Measurements from ENCODE around the gene SLC25A17.
"Not testable (repeated sequence)": the region's sequence is repeated elsewhere in the genome, so short reads cannot be mapped to it uniquely, and the experiment has no call there.

Gene SLC25A17, protein sequence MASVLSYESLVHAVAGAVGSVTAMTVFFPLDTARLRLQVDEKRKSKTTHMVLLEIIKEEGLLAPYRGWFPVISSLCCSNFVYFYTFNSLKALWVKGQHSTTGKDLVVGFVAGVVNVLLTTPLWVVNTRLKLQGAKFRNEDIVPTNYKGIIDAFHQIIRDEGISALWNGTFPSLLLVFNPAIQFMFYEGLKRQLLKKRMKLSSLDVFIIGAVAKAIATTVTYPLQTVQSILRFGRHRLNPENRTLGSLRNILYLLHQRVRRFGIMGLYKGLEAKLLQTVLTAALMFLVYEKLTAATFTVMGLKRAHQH
- 6.8 to 11.0 (median 9.0) reads per million in 4 donors for total RNA-seq

DNA sequence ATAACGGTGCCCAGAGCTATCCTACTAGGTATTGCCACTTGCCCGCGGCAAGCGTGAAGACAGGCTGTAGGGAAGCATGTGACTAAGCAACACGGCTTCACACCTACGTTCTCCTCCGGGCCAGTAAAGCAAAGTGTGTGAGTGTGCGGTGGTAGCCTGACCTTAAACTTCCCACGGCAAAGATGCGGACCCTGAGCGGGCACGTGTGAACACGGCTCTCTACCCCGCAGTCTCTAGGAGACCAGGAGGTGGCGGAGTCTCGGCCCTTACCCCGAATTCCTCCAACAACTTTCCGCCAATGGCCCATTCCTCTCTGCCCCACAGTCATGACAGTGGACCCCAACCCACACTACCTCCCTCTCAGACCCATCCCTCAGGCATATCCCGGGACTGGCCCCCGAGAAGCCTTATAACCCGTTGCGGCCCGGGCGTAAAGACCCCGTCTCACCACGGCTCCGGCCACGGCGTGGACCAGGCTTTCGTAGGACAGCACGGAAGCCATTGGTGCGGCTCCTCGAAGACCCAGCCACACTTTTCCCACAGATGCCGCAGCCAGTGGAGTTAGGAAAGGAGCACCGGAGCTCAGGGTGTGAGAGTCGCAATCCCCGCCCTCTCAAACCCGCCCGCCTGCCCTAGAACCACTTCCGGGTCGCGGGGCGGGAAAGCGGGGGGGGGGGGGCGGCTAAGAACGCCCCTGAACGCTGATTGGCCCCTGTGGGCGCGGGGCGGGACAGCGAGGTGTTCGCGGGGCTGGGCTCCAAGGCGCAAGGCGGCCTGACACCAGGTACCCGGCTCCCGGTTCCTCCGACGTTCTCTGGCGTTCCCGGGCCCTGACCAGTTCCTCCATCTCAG lies at the start of gene SLC25A17:
Gene SLC25A17 (minus strand): TSS at position 600 of the 852 bp plus-strand sequence. CDS start 98 bp downstream, at position 502.
- peak; percentile 76 to 87 (median 86) for DNase-seq

DNA sequence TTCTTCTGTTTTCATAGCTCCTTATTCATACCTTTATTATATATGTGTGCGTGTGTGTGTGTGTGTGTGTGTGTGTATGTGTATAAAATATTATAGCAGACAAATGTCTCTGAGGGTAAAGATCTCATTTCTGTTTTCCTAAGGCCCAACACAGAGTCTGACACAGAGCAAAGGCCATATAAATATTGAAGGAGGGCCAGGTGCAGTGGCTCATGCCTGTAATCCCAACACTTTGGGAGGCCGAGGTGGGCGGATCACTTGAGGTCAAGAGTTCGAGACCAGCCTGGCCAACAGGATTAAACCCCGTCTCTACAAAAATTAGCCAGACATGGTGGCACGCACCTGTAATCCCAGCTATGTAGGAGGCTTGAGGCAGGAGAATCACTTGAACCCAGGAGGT lies 49.2 kb upstream of the SLC25A17 start:
- not testable (repeated sequence) for DNase-seq

DNA sequence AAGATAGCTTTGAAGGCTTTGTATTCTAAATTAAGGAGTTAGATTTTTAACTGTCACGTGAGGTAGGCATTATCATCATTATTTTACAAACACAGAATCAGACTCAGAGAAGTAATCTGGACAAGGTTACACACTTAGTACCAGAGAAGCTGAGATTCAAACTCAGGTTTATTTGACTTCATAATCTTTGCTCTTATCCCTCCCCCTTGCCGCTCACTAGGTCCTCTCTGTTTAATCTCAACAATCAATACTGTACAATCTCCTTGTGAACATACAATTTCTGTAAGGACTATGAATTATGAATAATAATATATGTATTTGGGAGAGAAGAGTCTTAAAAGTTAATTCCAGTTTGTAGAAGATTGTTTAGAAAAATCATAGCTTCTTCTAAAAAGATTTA lies 48.0 kb upstream of the SLC25A17 start:
- no peak for DNase-seq

- DNase-seq = no peak
Measured at GRCh38 chr22:40862537-40862936, 43.4 kb upstream of the SLC25A17 start.

DNA sequence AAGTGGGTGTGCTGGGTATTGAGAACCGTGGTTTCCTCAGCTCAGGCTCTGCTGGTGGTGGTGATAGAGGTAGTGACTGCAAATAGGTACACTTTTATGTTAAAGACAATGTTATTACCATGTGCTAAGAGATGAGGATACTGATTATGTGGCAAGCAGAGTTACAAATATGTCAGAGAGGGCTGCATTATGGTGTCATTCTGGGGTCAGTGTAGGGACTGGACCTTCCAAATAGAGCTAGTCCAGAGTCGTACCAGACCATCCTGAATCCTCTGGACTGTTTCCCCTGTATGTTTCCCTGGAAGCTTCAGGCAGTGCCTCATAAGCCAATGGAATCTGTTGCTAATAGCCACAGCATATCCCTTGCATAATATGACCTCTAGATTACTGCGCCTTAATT lies 42.9 kb upstream of the SLC25A17 start, which contains the start of gene DNAJB7:
Gene DNAJB7 (minus strand): TSS at position 101 of the 400 bp plus-strand sequence. CDS start 119 bp downstream, outside the sequence.
- no peak for DNase-seq

GRCh38 chr22:40857309-40857855 lies 38.2 kb upstream of the SLC25A17 start:
- DNase-seq = peak in 1 of 5 donors; percentile 6

DNA sequence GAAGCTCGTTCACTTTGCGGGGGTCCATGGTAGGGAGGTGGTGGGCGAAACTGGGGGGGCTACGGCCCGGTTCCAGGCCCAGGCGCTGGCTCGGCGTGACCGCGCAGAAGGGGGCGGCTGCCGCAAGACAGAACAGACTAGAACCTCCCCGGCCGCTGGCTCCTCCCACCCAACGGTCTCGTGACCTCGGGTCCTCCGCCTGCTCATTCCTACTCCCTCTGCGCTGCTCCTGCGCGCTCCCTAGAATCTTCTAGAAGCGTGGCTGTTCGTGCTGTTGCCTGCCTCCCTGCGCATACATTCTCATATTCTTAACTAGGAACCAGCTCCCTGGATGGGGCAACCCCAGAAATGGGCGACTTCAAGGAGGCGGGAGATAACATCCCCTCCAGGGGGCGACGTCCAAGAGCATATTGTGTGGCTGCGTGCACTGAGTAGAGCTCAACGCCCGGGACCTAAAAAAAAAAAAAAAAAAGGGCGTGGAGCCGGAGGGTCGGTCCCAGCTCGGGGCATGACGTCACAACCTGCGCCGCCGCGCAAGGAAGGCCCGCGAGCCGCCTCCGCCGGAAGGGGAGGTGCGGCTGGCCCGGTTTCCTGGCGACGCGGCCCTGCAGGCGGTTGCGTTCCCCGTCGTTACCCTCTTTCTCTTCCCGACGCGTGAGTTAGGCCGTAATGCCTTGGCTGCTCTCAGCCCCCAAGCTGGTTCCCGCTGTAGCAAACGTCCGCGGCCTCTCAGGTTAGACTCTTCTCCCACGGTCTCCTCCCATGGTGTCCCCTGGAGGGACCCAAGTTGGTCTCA lies 37.6 kb upstream of the SLC25A17 start, which contains the start of the genes ST13 and XPNPEP3:
Gene ST13 (minus strand): TSS at position 127 of the 796 bp plus-strand sequence. CDS start 99 bp downstream, at position 28.
Gene XPNPEP3 (plus strand): TSS at position 636 of the 796 bp plus-strand sequence. CDS start 34 bp downstream, at position 670.
- peak; percentile 92 to 97 (median 95) for DNase-seq

- DNase-seq = peak in 3 of 5 donors; percentile 17 to 30 (median 20)
Measured at GRCh38 chr22:40855979-40856512, 36.9 kb upstream of the SLC25A17 start.

GRCh38 chr22:40855071-40855978 lies 36.2 kb upstream of the SLC25A17 start:
- no peak for DNase-seq

DNA sequence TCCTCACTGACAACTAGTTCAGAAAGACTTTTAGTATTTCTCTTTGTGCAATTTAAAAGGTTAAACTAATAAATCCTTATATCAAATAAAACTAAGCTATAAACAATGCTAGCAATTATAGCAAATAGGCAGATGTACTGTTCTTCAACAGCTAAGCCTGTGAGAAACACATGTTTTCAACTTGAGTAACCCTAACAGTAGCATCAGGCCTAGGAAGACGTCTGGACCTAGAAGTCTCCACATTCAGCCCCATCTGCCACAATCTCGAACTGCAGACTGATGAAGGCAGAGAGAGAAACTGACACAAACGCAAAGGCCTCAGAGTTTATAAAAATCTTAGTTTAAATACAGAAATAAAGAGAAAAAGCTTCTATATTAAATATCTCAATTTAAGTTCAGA lies 34.8 kb upstream of the SLC25A17 start:
- DNase-seq = no peak

DNA sequence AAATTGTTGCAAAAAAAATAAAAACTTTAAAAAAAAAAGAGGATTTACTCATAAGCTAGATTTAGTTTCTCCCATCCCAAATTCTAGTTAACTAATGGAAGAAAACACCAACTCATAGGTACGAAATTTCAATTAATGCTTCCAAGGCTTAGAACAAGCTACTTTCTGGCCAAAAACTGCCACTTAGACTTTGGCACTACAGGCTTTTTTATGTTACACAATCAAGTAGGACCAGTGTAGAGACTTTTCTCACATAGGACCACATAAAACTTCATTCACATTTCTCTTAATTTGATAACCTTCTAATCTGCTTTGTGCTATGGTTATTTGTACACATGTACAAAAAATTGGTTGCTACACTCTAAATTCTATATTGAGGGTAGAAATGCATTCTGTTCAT lies 34.2 kb upstream of the SLC25A17 start:
- DNase-seq = no peak

DNA sequence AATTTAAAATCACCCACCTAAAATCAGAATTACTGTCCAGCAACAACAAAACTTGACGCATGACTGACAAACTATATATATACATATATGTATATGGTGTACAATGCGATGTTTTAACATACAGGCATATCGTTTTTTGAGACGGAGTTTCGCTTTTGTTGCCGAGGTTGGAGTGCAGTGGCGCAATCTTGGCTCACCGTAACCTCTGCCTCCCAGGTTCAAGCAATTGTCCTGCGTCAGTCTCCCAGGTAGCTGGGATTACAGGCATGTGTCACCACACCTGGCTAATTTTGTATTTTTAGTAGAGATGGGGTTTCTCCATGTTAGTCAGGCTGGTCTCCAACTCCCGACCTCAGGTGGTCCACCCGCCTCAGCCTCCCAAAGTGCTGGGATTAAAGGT lies 26.7 kb upstream of the SLC25A17 start:
- DNase-seq = not testable (repeated sequence)

DNA sequence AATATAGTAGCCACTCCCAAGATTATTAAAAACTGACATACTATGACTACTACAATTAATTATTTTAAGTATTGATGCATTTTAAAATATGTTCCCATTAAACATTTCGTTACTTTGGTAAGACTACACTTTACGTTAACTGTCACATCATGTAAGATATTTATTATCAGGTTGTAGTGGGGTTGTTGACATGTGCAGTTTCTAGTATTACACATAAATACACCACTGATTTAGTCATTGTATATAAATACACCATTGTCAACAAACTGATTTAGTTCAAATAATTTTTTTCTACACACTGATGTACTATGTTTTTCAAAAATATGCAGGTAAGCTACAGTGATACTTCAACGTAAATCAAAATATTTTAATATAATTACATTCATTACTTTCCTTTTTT lies 25.8 kb upstream of the SLC25A17 start:
- DNase-seq = no peak

DNA sequence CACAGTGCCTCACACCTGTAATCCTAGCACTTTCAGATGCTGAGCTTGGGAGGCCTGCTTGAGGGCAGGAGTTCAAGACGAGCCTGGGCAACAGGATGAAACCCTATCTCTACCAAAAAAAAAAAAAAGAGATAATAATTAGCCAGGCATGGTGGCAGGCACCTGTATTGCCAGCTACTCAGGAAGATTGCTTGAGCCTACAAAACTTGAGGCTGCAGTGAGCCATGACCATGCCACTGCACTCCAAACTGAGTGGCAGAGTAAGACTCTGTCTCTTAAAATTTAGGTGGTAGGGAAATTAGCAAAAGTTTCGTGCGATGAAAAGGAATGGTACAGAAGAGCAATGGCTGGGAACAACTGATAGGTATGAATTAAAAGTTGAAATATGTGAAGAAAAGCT lies 19.3 kb upstream of the SLC25A17 start:
- no peak for DNase-seq

DNA sequence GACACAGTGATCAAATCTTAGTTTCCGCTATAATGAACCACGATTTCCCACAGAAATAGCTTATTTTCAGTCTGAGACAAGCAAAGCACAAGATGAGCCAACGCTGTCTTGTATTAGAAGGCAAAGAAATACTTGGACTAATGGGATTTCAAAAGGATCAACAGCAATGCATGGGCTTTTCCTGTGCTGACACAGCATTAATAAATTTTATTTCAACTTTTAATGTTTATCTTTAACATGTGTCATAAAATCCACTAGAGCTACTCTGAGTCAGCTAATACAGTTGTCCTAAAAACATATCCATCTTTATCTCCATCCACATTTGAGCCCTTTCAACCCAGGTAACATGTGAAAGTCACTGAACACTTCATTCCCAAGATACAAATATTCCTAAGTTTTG lies 15.5 kb upstream of the SLC25A17 start:
- DNase-seq = no peak

DNA sequence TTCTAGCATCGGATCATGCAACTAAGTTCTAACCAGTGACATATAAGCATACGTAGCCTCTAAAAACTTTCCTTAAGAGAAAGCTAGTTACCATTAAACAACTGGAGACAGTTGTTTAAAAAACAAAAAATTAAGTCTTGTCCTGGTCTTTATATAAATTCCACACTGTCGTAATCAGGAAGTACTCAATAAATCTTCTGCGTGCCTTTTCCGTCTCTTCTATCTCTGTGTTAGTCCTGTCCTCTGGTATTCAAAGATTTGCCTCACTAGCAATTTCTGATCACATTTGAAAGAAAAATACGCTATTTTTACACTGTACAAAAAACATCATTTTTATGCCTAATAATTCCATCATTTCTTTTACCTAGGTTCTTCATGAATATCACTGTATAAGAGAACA lies 10.0 kb upstream of the SLC25A17 start:
- DNase-seq = no peak

GRCh38 chr22:40826984-40827741 lies 8.0 kb upstream of the SLC25A17 start:
- no peak for DNase-seq

DNA sequence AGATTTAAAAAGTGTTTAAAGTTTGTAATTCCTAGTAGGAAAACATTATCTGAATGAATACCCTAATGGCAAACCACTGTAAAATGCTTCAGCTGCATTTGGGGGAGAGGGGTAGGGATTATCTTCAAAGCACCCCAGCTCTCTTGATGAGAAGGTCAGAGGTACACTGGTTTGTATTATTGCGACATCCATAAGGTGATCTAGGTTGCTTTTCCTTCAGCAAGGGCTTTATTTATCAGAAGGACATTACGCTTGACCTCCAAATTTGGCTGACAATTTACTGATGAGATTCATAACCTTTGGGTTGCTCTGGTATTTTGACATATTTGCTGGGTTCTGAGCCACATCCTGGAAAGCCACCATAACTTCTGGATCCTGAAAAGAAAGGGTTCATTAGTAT lies 7.1 kb upstream of the SLC25A17 start:
- not testable (repeated sequence) for DNase-seq

- DNase-seq = no peak
Measured at GRCh38 chr22:40823426-40823825, 4.3 kb upstream of the SLC25A17 start.

GRCh38 chr22:40819599-40820140 lies 524 bp upstream of the SLC25A17 start:
- peak in 1 of 5 donors; percentile 1 for DNase-seq

Data from T-helper 1 cell (primary cell).